ENCODE results near the gene CHIT1.

DNA sequence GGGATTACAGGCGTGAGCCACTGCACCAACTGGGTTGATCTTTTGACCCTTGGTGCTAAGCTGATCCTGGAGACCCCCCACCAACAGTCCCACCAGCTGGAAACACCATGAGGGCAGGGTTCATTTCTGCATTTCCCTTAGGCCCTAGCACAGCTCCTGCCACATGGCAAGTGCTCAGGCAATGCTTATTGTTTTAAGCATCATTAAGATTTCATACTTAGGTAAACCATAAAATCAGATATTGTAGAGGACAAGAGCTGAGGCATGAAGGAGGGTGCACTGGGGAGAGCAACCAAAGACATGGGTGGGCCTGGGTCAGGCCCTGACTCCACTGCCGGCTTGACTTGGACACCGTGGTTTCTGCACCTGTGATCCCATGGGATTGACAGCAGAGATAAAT lies 17.7 kb downstream of the CHIT1 start:
- TF ChIP-seq, protein P1, sequence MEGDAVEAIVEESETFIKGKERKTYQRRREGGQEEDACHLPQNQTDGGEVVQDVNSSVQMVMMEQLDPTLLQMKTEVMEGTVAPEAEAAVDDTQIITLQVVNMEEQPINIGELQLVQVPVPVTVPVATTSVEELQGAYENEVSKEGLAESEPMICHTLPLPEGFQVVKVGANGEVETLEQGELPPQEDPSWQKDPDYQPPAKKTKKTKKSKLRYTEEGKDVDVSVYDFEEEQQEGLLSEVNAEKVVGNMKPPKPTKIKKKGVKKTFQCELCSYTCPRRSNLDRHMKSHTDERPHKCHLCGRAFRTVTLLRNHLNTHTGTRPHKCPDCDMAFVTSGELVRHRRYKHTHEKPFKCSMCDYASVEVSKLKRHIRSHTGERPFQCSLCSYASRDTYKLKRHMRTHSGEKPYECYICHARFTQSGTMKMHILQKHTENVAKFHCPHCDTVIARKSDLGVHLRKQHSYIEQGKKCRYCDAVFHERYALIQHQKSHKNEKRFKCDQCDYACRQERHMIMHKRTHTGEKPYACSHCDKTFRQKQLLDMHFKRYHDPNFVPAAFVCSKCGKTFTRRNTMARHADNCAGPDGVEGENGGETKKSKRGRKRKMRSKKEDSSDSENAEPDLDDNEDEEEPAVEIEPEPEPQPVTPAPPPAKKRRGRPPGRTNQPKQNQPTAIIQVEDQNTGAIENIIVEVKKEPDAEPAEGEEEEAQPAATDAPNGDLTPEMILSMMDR (IDR thresholded peaks at IDR 0.05; ENCODE audit: insufficient read depth, low read depth, low read length) = no peak
- TF ChIP-seq EZH2 (IDR thresholded peaks at IDR 0.05; ENCODE audit: insufficient read depth, low read length) = no peak

Data from astrocyte (in vitro differentiated cells and primary cell).